HepG2 (cell line): ENCODE results near the gene CYTH1. TPM values are rescaled to one million over a fixed set of nuclear protein-coding genes. Genes with fewer than 3 reads are reported as not detected.

Source experiments
- ATAC-seq: fragments of 200-7000 bp; cut with Tn5 transposase; 3 replicates; pipeline ENCODE4 v1.9.1; 2020; ENCODE audit warnings: mild to moderate bottlenecking, moderate library complexity
- BruUV-seq: library from RNA; stranded (reverse); fragments of 400-500 nt; replicated peaks from 2 replicates; lab custom pipeline; 2021; lab: Mats Ljungman, UMichigan
- CTCF ChIA-PET: fragments of 300-600 bp; formaldehyde crosslinking; extraction: SDS; loops from one replicate; lab custom pipeline; 2021; ENCODE audit warnings: low total read pairs, inconsistent platforms, low intra/inter-chr PET ratio; lab: Yijun Ruan, JAX
- POLR2A ChIA-PET: fragments of 350-600 bp; sonication (Branson Sonifier 250); formaldehyde crosslinking; loops from one replicate; lab custom pipeline; 2020; ENCODE audit warnings: antibody characterized with exemption, inconsistent platforms; lab: Yijun Ruan, JAX
- DNase-seq: peaks from one replicate; pipeline ENCODE4 v3.0.0-alpha.2; 2015; ENCODE audit warnings: low spot score
- FAIRE-seq: peaks from 3 replicates; lab custom pipeline; 2011; peaks lifted over from hg19 to GRCh38; lab: Jason Lieb, UNC
- H2AFZ ChIP-seq: one replicate; pipeline ENCODE4 v1.6.1; 2011; ENCODE audit warnings: low read length, inconsistent platforms
- H3K27ac ChIP-seq: fragments of 300-600 bp; 3 replicates; pipeline ENCODE4 v1.8.0; 2011; ENCODE audit warnings: mixed run types, mild to moderate bottlenecking, mixed read lengths, low read length, inconsistent platforms; ENCODE audit not compliant: insufficient read depth; ENCODE audit errors: extremely low read length
- H3K27me3 ChIP-seq, 2 experiments: fragments of 200-600 bp in 1 of 2; 2 replicates in 1 of 2; 3 replicates in 1 of 2; pipeline versions ENCODE4 v1.6.0 to v1.8.0; 2011; ENCODE audit warnings: low read length in 2 of 2, mild to moderate bottlenecking in 2 of 2, moderate library complexity in 2 of 2, inconsistent platforms in 1 of 2; ENCODE audit not compliant: insufficient read depth in 2 of 2, control insufficient read depth in 1 of 2
- H3K36me3 ChIP-seq, 2 experiments: fragments of 200-600 bp in 1 of 2; replicated peaks in 1 of 2; 2 replicates in 1 of 2; 3 replicates in 1 of 2; pipeline versions ENCODE4 v1.5.1 to v1.8.0; 2011; ENCODE audit warnings: low read length in 2 of 2, inconsistent platforms in 1 of 2; ENCODE audit not compliant: insufficient read depth in 2 of 2, control insufficient read depth in 1 of 2
- H3K4me1 ChIP-seq: 2 replicates; pipeline ENCODE4 v1.5.1; 2012; ENCODE audit warnings: low read length, inconsistent platforms; ENCODE audit not compliant: insufficient read depth
- H3K4me2 ChIP-seq: 2 replicates; pipeline ENCODE4 v1.6.0; 2011; ENCODE audit warnings: low read depth, low read length, inconsistent platforms
- H3K4me3 ChIP-seq, 3 experiments: fragments of 200-600 bp in 1 of 3; sonication (generic), shearing (Covaris generic) in 1 of 3; replicated peaks in 1 of 3; 2 replicates each; pipeline ENCODE4 v1.5.1; 2011 to 2016; ENCODE audit warnings: low read length in 3 of 3, inconsistent platforms in 2 of 3, low read depth in 2 of 3, mild to moderate bottlenecking in 2 of 3, control low read depth in 1 of 3, mixed read lengths in 1 of 3; ENCODE audit not compliant: insufficient read depth in 1 of 3
- H3K79me2 ChIP-seq: one replicate; pipeline ENCODE4 v1.6.1; 2011; ENCODE audit warnings: low read length, inconsistent platforms; ENCODE audit not compliant: insufficient read depth
- H3K9ac ChIP-seq: 2 replicates; pipeline ENCODE4 v1.6.0; 2011; ENCODE audit warnings: mild to moderate bottlenecking, low read depth, low read length, inconsistent platforms; ENCODE audit not compliant: insufficient read depth
- H3K9me3 ChIP-seq: 2 replicates; pipeline ENCODE4 v1.5.1; 2012; ENCODE audit warnings: mild to moderate bottlenecking, low read length
- H4K20me1 ChIP-seq: 2 replicates; pipeline ENCODE4 v1.6.0; 2011; ENCODE audit warnings: inconsistent platforms, mild to moderate bottlenecking, low read length, moderate library complexity; ENCODE audit not compliant: insufficient read depth
- HMG20A ChIP-seq: IDR thresholded peaks from 2 replicates; pipeline ENCODE4 v1.6.1; 2016; ENCODE audit warnings: borderline replicate concordance
- TOE1 ChIP-seq: sonication (generic); formaldehyde crosslinking; IDR thresholded peaks from 2 replicates; pipeline ENCODE4 v1.4.0; 2020; ENCODE audit warnings: mild to moderate bottlenecking, missing genetic modification reagents
- U2AF1 ChIP-seq: fragments of 200-400 bp; formaldehyde crosslinking; optimal IDR thresholded peaks from 2 replicates; pipeline ENCODE3; 2017; ENCODE audit warnings: mild to moderate bottlenecking, low read depth, low read length
- ZNF224 ChIP-seq: sonication (generic); formaldehyde crosslinking; IDR thresholded peaks from 2 replicates; pipeline ENCODE4 v1.5.0; 2020; ENCODE audit warnings: mild to moderate bottlenecking, missing genetic modification reagents
- ZNF256 ChIP-seq: sonication (generic); formaldehyde crosslinking; conservative IDR thresholded peaks from 2 replicates; pipeline ENCODE4 v1.4.0; 2020; ENCODE audit warnings: missing genetic modification reagents
- ZNF547 ChIP-seq: sonication (generic); formaldehyde crosslinking; IDR thresholded peaks from 2 replicates; pipeline ENCODE4 v1.5.1; 2020; ENCODE audit warnings: mild to moderate bottlenecking, missing genetic modification reagents
- ZNF678 ChIP-seq: sonication (generic); formaldehyde crosslinking; IDR thresholded peaks from 2 replicates; pipeline ENCODE4 v1.4.0; 2020; ENCODE audit warnings: mild to moderate bottlenecking, missing genetic modification reagents
- whole genome bisulfite sequencing: methylation state at CpG from one replicate; pipeline ENCODE4 v1.1.6; 2017; ENCODE audit warnings: low lambda C conversion rate; 5-methylcytosine and 5-hydroxymethylcytosine counted together
- in situ Hi-C: cut with HindIII; loops from 2 replicates; pipeline ENCODE4 v1.10.0; 2017; ENCODE audit warnings: low pct_unique_long_range_greater_than_20kb; ENCODE audit not compliant: extremely low pct_ligation_motif_present
- intact Hi-C: fragments of 100-400 bp; cut with micrococcal nuclease; formaldehyde crosslinking; loops from one replicate; pipeline ENCODE4 v1.10.0; 2022; ENCODE audit not compliant: unreplicated experiment
- polyA plus RNA-seq, 8 experiments: library from polyadenylated mRNA; depleted of rRNA in 3 of 8; stranded (reverse) in 7 of 8; unstranded in 1 of 8; fragments of >200 nt; fragmentation: Illumina TruSeq in 4 of 8; extraction: Trizol in 4 of 8; gene quantifications; 2 replicates each; pipeline versions ENCODE4 v1.2.1 to v1.2.3, GENCODE V29; 2011 to 2016; ENCODE audit warnings: low read depth in 4 of 8, missing spikeins in 1 of 8, mixed read lengths in 1 of 8; ENCODE audit not compliant: insufficient read depth in 1 of 8
- total RNA-seq, 5 experiments: library from RNA; depleted of rRNA; stranded (reverse); fragments of >200 nt; fragmentation: Illumina TruSeq; extraction: Trizol; gene quantifications; 2 replicates each; pipeline ENCODE4 v1.2.3, GENCODE V29; 2016; ENCODE audit warnings: low read depth in 1 of 5
- TF ChIP-seq, protein P1 (sequence below): sonication (generic); formaldehyde crosslinking; IDR thresholded peaks from 2 replicates; pipeline ENCODE4 v1.4.0; 2020; ENCODE audit warnings: missing genetic modification reagents
- TF ChIP-seq, protein P2 (sequence below): sonication (generic); formaldehyde crosslinking; IDR thresholded peaks from 2 replicates; pipeline ENCODE4 v1.5.1; 2020; ENCODE audit warnings: missing genetic modification reagents, mild to moderate bottlenecking, borderline replicate concordance
- TF ChIP-seq, protein P3 (sequence below): sonication (generic); formaldehyde crosslinking; IDR thresholded peaks from 2 replicates; pipeline ENCODE4 v1.4.0; 2020; ENCODE audit warnings: missing genetic modification reagents

Gene CYTH1
- total and polyA plus RNA-seq, 2 of the 13 experiments (the other 11 are each of a cell fraction or from before 2014, with no cell fraction given) = 20.1 to 48.9 TPM

DNA sequence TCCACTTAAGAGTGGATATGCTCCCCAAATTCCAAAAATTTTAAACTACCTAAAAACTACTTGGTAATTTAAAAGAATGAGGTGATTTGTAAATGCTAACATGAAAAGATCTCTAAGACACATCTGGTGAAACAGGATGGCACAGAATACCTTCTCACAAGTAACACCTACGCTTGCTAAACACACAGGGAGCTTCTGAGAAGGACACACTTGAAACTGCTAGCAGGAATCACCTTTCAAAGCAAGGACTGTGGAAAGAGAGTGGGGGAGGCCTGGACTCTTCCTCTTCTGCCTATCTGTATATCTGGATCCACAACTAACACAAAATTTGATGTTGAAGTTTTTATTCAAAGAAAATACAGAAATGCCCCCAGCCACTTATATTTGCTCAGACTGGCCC lies 52.4 kb downstream of the CYTH1 start:
- H3K79me2 ChIP-seq = peaks cover 60% of the 10 kb centered on the region
- 97% methylated on average over 1 of the region's 1 CpG for WGBS
- in situ Hi-C loops = no loop called here
- TF ChIP-seq HMG20A (CRISPR knock-in tag) (no peak), ZNF678 (CRISPR knock-in tag) (no peak), U2AF1 (no peak), ZNF256 (CRISPR knock-in tag) (no peak), ZNF547 (no peak), ZNF224 (CRISPR knock-in tag) (no peak), TOE1 (CRISPR knock-in tag) (no peak)
- TF ChIP-seq, protein P1, sequence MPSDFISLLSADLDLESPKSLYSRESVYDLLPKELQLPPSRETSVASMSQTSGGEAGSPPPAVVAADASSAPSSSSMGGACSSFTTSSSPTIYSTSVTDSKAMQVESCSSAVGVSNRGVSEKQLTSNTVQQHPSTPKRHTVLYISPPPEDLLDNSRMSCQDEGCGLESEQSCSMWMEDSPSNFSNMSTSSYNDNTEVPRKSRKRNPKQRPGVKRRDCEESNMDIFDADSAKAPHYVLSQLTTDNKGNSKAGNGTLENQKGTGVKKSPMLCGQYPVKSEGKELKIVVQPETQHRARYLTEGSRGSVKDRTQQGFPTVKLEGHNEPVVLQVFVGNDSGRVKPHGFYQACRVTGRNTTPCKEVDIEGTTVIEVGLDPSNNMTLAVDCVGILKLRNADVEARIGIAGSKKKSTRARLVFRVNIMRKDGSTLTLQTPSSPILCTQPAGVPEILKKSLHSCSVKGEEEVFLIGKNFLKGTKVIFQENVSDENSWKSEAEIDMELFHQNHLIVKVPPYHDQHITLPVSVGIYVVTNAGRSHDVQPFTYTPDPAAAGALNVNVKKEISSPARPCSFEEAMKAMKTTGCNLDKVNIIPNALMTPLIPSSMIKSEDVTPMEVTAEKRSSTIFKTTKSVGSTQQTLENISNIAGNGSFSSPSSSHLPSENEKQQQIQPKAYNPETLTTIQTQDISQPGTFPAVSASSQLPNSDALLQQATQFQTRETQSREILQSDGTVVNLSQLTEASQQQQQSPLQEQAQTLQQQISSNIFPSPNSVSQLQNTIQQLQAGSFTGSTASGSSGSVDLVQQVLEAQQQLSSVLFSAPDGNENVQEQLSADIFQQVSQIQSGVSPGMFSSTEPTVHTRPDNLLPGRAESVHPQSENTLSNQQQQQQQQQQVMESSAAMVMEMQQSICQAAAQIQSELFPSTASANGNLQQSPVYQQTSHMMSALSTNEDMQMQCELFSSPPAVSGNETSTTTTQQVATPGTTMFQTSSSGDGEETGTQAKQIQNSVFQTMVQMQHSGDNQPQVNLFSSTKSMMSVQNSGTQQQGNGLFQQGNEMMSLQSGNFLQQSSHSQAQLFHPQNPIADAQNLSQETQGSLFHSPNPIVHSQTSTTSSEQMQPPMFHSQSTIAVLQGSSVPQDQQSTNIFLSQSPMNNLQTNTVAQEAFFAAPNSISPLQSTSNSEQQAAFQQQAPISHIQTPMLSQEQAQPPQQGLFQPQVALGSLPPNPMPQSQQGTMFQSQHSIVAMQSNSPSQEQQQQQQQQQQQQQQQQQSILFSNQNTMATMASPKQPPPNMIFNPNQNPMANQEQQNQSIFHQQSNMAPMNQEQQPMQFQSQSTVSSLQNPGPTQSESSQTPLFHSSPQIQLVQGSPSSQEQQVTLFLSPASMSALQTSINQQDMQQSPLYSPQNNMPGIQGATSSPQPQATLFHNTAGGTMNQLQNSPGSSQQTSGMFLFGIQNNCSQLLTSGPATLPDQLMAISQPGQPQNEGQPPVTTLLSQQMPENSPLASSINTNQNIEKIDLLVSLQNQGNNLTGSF (CRISPR knock-in tag) = no peak
- TF ChIP-seq, protein P2, sequence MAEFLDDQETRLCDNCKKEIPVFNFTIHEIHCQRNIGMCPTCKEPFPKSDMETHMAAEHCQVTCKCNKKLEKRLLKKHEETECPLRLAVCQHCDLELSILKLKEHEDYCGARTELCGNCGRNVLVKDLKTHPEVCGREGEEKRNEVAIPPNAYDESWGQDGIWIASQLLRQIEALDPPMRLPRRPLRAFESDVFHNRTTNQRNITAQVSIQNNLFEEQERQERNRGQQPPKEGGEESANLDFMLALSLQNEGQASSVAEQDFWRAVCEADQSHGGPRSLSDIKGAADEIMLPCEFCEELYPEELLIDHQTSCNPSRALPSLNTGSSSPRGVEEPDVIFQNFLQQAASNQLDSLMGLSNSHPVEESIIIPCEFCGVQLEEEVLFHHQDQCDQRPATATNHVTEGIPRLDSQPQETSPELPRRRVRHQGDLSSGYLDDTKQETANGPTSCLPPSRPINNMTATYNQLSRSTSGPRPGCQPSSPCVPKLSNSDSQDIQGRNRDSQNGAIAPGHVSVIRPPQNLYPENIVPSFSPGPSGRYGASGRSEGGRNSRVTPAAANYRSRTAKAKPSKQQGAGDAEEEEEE (CRISPR knock-in tag) = no peak
- TF ChIP-seq, protein P3, sequence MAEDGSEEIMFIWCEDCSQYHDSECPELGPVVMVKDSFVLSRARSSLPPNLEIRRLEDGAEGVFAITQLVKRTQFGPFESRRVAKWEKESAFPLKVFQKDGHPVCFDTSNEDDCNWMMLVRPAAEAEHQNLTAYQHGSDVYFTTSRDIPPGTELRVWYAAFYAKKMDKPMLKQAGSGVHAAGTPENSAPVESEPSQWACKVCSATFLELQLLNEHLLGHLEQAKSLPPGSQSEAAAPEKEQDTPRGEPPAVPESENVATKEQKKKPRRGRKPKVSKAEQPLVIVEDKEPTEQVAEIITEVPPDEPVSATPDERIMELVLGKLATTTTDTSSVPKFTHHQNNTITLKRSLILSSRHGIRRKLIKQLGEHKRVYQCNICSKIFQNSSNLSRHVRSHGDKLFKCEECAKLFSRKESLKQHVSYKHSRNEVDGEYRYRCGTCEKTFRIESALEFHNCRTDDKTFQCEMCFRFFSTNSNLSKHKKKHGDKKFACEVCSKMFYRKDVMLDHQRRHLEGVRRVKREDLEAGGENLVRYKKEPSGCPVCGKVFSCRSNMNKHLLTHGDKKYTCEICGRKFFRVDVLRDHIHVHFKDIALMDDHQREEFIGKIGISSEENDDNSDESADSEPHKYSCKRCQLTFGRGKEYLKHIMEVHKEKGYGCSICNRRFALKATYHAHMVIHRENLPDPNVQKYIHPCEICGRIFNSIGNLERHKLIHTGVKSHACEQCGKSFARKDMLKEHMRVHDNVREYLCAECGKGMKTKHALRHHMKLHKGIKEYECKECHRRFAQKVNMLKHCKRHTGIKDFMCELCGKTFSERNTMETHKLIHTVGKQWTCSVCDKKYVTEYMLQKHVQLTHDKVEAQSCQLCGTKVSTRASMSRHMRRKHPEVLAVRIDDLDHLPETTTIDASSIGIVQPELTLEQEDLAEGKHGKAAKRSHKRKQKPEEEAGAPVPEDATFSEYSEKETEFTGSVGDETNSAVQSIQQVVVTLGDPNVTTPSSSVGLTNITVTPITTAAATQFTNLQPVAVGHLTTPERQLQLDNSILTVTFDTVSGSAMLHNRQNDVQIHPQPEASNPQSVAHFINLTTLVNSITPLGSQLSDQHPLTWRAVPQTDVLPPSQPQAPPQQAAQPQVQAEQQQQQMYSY = no peak

More for the DNA sequence above, 52.4 kb downstream of the CYTH1 start:
- no TSS peak for BruUV-seq
- no peak overlapping the region for H2AFZ ChIP-seq
- peaks cover 31% of the 10 kb centered on the region for H4K20me1 ChIP-seq
- no peak overlapping the region for H3K27ac ChIP-seq
- intact Hi-C loops = no loop called here
- ChIA-PET POLR2A (no interaction called here), CTCF (no interaction called here)
- FAIRE-seq (no peak), DNase-seq (no peak), ATAC-seq (no peak)
- H3K36me3 ChIP-seq = no peaks in the 10 kb centered on the region; a peak in 1 of 5 replicates
- H3K4me1 ChIP-seq = peaks cover 37% of the 10 kb centered on the region
- no peaks in the 10 kb centered on the region for H3K9me3 ChIP-seq
- no peak overlapping the region for H3K4me3 ChIP-seq
- H3K27me3 ChIP-seq = no peaks in the 10 kb centered on the region
- no peak overlapping the region for H3K4me2 ChIP-seq
- H3K9ac ChIP-seq = no peak overlapping the region
